ENCODE measurements around the gene KLHL30. TPM values are rescaled to one million over a fixed set of nuclear protein-coding genes. Genes with fewer than 3 reads are reported as not detected.

Gene KLHL30
- total RNA-seq, 4 donors from 2014 or later = 0.09 to 0.38 (median 0.18) TPM; not detected in 1

DNA sequence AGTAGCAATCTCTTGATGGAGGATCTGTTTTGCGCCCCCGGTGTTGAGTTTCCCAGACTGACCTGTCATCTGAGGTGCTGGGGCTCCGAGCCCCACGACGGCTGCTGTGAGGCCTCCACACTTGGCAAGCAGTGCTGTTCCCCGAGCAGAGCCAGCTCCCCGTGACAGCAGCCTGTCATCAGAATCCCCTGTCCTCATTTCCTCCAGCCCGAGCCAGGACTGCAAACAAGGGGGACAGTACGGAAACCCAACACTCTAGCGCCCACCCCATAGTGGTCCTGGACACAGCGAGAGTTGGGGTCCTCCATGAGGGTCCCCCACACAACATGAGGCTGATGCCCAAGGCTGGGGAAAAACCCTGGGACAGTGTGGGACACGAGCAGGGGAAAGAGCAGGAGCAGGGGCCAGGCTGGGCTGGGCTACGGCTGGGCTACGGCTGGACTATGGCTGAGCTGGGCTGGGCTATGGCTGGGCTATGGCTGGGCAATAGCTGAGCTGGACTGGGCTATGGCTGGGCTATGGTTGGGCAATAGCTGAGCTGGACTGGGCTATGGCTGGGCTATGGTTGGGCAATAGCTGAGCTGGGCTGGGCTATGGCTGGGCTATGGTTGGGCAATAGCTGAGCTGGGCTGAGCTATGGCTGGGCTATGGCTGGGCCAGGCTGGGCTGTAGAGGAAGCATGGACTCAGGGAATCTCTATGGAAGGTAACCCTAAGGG lies 1.5 kb upstream of the KLHL30 start:
- no peaks in the 10 kb centered on the region for H3K27me3 ChIP-seq
- 70% methylated on average over 7 of the region's 14 CpGs; no CpG with 5 or more reads in 1 of the 2 donors for WGBS, 2 donors
- peaks cover 12 to 39% (median 28%) of the 10 kb centered on the region in 3 donors for H3K4me1 ChIP-seq
- intact Hi-C loops (cut with DNase I) = no loop called here
- TF ChIP-seq POLR2A (IDR thresholded peaks at IDR 0.05) (no peak), CTCF (IDR thresholded peaks at IDR 0.05) (no peak)
- no peak for DNase-seq
- no peak overlapping the region for H3K4me3 ChIP-seq
- no peaks in the 10 kb centered on the region for H3K36me3 ChIP-seq
- no peaks in the 10 kb centered on the region for H3K9me3 ChIP-seq
- H3K27ac ChIP-seq = peak overlapping the region in 1 of 4 donors; percentile 61

DNA sequence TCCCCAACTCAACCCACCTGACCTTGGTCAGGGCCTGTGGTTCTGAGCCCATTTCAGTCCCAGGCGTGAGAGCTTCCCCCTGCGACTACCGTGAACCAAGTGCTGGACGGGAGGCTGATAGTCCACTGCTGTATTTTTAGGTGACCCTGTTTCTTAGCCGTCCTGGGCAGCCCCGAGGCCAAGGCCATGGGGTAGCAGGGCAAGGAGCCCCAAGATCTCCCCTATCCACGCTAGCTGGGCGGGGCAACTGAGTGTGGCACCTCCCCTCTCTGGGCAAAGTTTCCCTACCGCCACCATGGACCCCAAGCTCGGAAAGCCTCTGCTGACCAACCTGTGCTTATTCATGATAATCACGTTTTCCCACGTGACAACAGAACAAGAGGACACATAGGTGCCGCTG lies 583 bp upstream of the KLHL30 start:
- WGBS, 2 donors = 93 to 100% methylated on average over 1 to 5 of the region's 13 CpGs
- intact Hi-C loops (cut with DNase I) = no loop called here
- Histone ChIP-seq H3K4me3 (no peak overlapping the region), H3K27me3 (no peaks in the 10 kb centered on the region), H3K27ac (peak overlapping the region in 1 of 4 donors; percentile 31), H3K9me3 (no peaks in the 10 kb centered on the region), H3K4me1 (peaks cover 18 to 48% (median 37%) of the 10 kb centered on the region in 3 donors), H3K36me3 (no peaks in the 10 kb centered on the region)
- TF ChIP-seq CTCF (IDR thresholded peaks at IDR 0.05) = no peak
- TF ChIP-seq POLR2A (IDR thresholded peaks at IDR 0.05) = no peak
- no peak for DNase-seq

GRCh38 chr2:238139196-238140039 lies 950 bp downstream of the KLHL30 start:
- peak overlapping the region in 3 of 4 donors; percentile 18 to 41 (median 23) for H3K4me3 ChIP-seq

DNA sequence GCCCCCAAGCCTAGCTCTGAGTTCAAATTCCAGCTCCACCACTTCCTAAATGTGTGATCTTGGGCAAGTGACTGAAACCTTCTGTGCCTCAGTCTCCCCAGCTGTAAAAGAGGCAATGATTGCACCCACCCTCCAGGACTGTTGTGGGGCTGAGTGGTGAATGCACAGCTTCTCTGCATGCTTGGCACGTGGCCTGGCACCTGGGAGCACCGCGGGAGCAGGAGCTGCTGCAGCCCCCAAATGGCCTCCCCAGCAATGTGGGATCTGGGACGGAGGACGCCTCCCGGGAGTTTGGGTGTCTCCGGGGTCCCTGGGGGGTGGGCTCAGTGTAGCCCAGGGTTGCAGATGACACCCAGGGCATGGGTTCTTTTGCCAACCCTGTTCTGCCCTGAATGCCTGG lies 1.6 kb downstream of the KLHL30 start:
- Histone ChIP-seq H3K27ac (no peak overlapping the region), H3K36me3 (no peaks in the 10 kb centered on the region), H3K4me3 (no peak overlapping the region), H3K4me1 (peaks cover 27 to 60% (median 49%) of the 10 kb centered on the region in 3 donors), H3K9me3 (no peaks in the 10 kb centered on the region), H3K27me3 (no peaks in the 10 kb centered on the region)
- no peak for DNase-seq
- no CpG with 5 or more reads among the region's 7 CpGs for WGBS, 2 donors
- no peak for TF ChIP-seq CTCF (IDR thresholded peaks at IDR 0.05)
- no peak for TF ChIP-seq POLR2A (IDR thresholded peaks at IDR 0.05)
- intact Hi-C loops (cut with DNase I) = no loop called here

More at GRCh38 chr2:238139196-238140039, 950 bp downstream of the KLHL30 start:
- WGBS, 2 donors = 77 to 83% methylated on average over 7 to 24 of the region's 56 CpGs
- Histone ChIP-seq H3K9me3 (no peaks in the 10 kb centered on the region), H3K27ac (no peak overlapping the region), H3K27me3 (no peaks in the 10 kb centered on the region), H3K36me3 (no peaks in the 10 kb centered on the region), H3K4me1 (peaks cover 27 to 60% (median 49%) of the 10 kb centered on the region in 3 donors)
- peak in 5 of 6 experiments; percentile 16 to 45 (median 28) for TF ChIP-seq CTCF (IDR thresholded peaks at IDR 0.05)
- TF ChIP-seq POLR2A (IDR thresholded peaks at IDR 0.05) = no peak
- intact Hi-C loops (cut with DNase I) = no loop called here
- no peak for DNase-seq

All from esophagus squamous epithelium (tissue), 5 donors.